Measurements from ENCODE around the gene SNX8.
"Not testable (repeated sequence)": the region's sequence is repeated elsewhere in the genome, so short reads cannot be mapped to it uniquely, and the experiment has no call there.

SNX8 gene

GRCh38 chr7:2289621-2290020 lies 24.6 kb downstream of the SNX8 start:
- DNase-seq (ENCODE audit: low spot score), result no peak

GRCh38 chr7:2289111-2289586 lies 25.1 kb downstream of the SNX8 start:
- no peak for DNase-seq (ENCODE audit: low spot score)

- DNase-seq (ENCODE audit: low spot score), result no peak
These were observed 25.7 kb downstream of the SNX8 start for GRCh38 chr7:2288503-2288902.

GRCh38 chr7:2287745-2288144 lies 26.5 kb downstream of the SNX8 start:
- DNase-seq (ENCODE audit: low spot score), result no peak

- DNase-seq (ENCODE audit: low spot score), result no peak
These were observed 31.2 kb downstream of the SNX8 start for GRCh38 chr7:2283074-2283473.

- DNase-seq (ENCODE audit: low spot score), result no peak
These were observed 32.0 kb downstream of the SNX8 start for GRCh38 chr7:2282185-2282751.

GRCh38 chr7:2281541-2281940 lies 32.7 kb downstream of the SNX8 start:
- no peak for DNase-seq (ENCODE audit: low spot score)

- no peak for DNase-seq (ENCODE audit: low spot score)
These were observed 33.8 kb downstream of the SNX8 start for GRCh38 chr7:2280424-2280823.

- DNase-seq (ENCODE audit: low spot score), result no peak
These were observed 34.3 kb downstream of the SNX8 start for GRCh38 chr7:2279896-2280295.

GRCh38 chr7:2278026-2278425 lies 36.2 kb downstream of the SNX8 start:
- no peak for DNase-seq (ENCODE audit: low spot score)

GRCh38 chr7:2276107-2276506 lies 38.1 kb downstream of the SNX8 start:
- no peak for DNase-seq (ENCODE audit: low spot score)

- no peak for DNase-seq (ENCODE audit: low spot score)
These were observed 39.1 kb downstream of the SNX8 start for GRCh38 chr7:2275101-2275500.

GRCh38 chr7:2274666-2275065 lies 39.6 kb downstream of the SNX8 start:
- no peak for DNase-seq (ENCODE audit: low spot score)

- no peak for DNase-seq (ENCODE audit: low spot score)
These were observed 40.4 kb downstream of the SNX8 start for GRCh38 chr7:2273866-2274265.

GRCh38 chr7:2272031-2272430 lies 42.2 kb downstream of the SNX8 start:
- no peak for DNase-seq (ENCODE audit: low spot score)

GRCh38 chr7:2271273-2272026 lies 42.8 kb downstream of the SNX8 start:
- DNase-seq (ENCODE audit: low spot score), result no peak

GRCh38 chr7:2270495-2270894 lies 43.7 kb downstream of the SNX8 start:
- no peak for DNase-seq (ENCODE audit: low spot score)

- DNase-seq (ENCODE audit: low spot score), result no peak
These were observed 44.2 kb downstream of the SNX8 start for GRCh38 chr7:2269991-2270460.

- not testable (repeated sequence) for DNase-seq (ENCODE audit: low spot score)
These were observed 44.9 kb downstream of the SNX8 start for GRCh38 chr7:2269089-2269990.

GRCh38 chr7:2266911-2267310 lies 47.3 kb downstream of the SNX8 start:
- no peak for DNase-seq (ENCODE audit: low spot score)

GRCh38 chr7:2264158-2264557 lies 50.1 kb downstream of the SNX8 start:
- DNase-seq (ENCODE audit: low spot score), result no peak

- no peak for DNase-seq (ENCODE audit: low spot score)
These were observed 51.1 kb downstream of the SNX8 start for GRCh38 chr7:2263176-2263575.

GRCh38 chr7:2261611-2262010 lies 52.6 kb downstream of the SNX8 start:
- DNase-seq (ENCODE audit: low spot score), result no peak
